H1 (cell line): ENCODE results near the gene EEF1AKMT2. TPM values are rescaled to one million over a fixed set of nuclear protein-coding genes. Genes with fewer than 3 reads are reported as not detected.

ENCODE experiments used
- CTCF ChIA-PET: fragments of 300-600 bp; sonication (Branson Sonifier 250); formaldehyde crosslinking; loops from one replicate; lab custom pipeline; 2021; ENCODE audit not compliant: partially characterized antibody; lab: Charles Lee
- POLR2A ChIA-PET: fragments of 300-600 bp; sonication (Branson Sonifier 250); formaldehyde crosslinking; loops from one replicate; lab custom pipeline; 2021; ENCODE audit warnings: inconsistent platforms; ENCODE audit not compliant: partially characterized antibody; lab: Charles Lee
- DNase-seq, 2 experiments: peaks; one replicate each; pipeline versions ENCODE4 v3.0.0 to v3.0.0-alpha.2; 2010 to 2022; ENCODE audit warnings: low spot score in 2 of 2, low read depth in 1 of 2, mixed read lengths in 1 of 2
- FAIRE-seq: peaks from 2 replicates; lab custom pipeline; 2011; peaks lifted over from hg19 to GRCh38; lab: Jason Lieb, UNC
- H2AFZ ChIP-seq: 2 replicates; pipeline ENCODE4 v1.8.1; 2012; ENCODE audit warnings: low read length, inconsistent platforms
- H2AK5ac ChIP-seq: 2 replicates; pipeline ENCODE4 v1.6.1; 2013; ENCODE audit warnings: low read depth, low read length
- H2BK120ac ChIP-seq: replicated peaks from 2 replicates; pipeline ENCODE3; 2013; ENCODE audit warnings: low read depth, low read length, inconsistent platforms
- H2BK12ac ChIP-seq: 2 replicates; pipeline ENCODE4 v1.6.1; 2013; ENCODE audit warnings: low read depth, low read length
- H2BK15ac ChIP-seq: 2 replicates; pipeline ENCODE4 v1.6.1; 2013; ENCODE audit warnings: low read length
- H2BK20ac ChIP-seq: 2 replicates; pipeline ENCODE4 v1.6.1; 2013; ENCODE audit warnings: low read length
- H2BK5ac ChIP-seq: 2 replicates; pipeline ENCODE4 v1.6.1; 2013; ENCODE audit warnings: low read depth, low read length
- H3K14ac ChIP-seq: 2 replicates; pipeline ENCODE4 v1.6.1; 2013; ENCODE audit warnings: inconsistent platforms; ENCODE audit not compliant: insufficient read length
- H3K18ac ChIP-seq: 2 replicates; pipeline ENCODE4 v1.6.1; 2013; ENCODE audit warnings: low read length; ENCODE audit errors: extremely low read depth
- H3K23ac ChIP-seq: 2 replicates; pipeline ENCODE4 v1.6.1; 2013; ENCODE audit warnings: inconsistent platforms; ENCODE audit not compliant: insufficient read length
- H3K23me2 ChIP-seq: 2 replicates; pipeline ENCODE4 v1.6.1; 2013; ENCODE audit warnings: low read depth, low read length
- H3K27ac ChIP-seq: 2 replicates; pipeline ENCODE4 v1.6.1; 2011; ENCODE audit warnings: low read depth, low read length, inconsistent platforms
- H3K27me3 ChIP-seq, 4 experiments: replicated peaks in 1 of 4; 1 replicate in 1 of 4; 2 replicates in 3 of 4; pipeline versions ENCODE4 v1.6.1 to v1.8.1; 2011 to 2013; ENCODE audit warnings: low read length in 3 of 4, mild to moderate bottlenecking in 3 of 4, inconsistent platforms in 2 of 4, mixed read lengths in 2 of 4, moderate library complexity in 1 of 4; ENCODE audit not compliant: control insufficient read depth in 3 of 4, insufficient read depth in 3 of 4; ENCODE audit errors: extremely low read depth in 1 of 4
- H3K36me3 ChIP-seq, 4 experiments: 2 replicates each; pipeline versions ENCODE4 v1.6.1 to v1.8.1; 2011 to 2013; ENCODE audit warnings: mild to moderate bottlenecking in 4 of 4, low read length in 3 of 4, moderate library complexity in 2 of 4, control low read depth in 1 of 4, inconsistent platforms in 1 of 4; ENCODE audit not compliant: insufficient read depth in 4 of 4, control insufficient read depth in 2 of 4
- H3K4ac ChIP-seq: replicated peaks from 2 replicates; pipeline ENCODE3; 2013; ENCODE audit warnings: low read length, low read depth, mixed read lengths, inconsistent platforms; ENCODE audit not compliant: insufficient read length
- H3K4me1 ChIP-seq, 4 experiments: replicated peaks in 1 of 4; 1 replicate in 1 of 4; 2 replicates in 3 of 4; pipeline versions ENCODE4 v1.6.1 to v1.8.1; 2011 to 2013; ENCODE audit warnings: low read length in 3 of 4, inconsistent platforms in 2 of 4, mixed read lengths in 1 of 4; ENCODE audit not compliant: insufficient read depth in 4 of 4, control insufficient read depth in 3 of 4
- H3K4me2 ChIP-seq, 2 experiments: 2 replicates each; pipeline versions ENCODE4 v1.6.1 to v1.8.1; 2011 to 2013; ENCODE audit warnings: low read depth in 2 of 2, low read length in 2 of 2, control low read depth in 1 of 2, inconsistent platforms in 1 of 2, mild to moderate bottlenecking in 1 of 2; ENCODE audit not compliant: insufficient read depth in 1 of 2
- H3K4me3 ChIP-seq, 4 experiments: fragments of 200-600, 300-600 bp in 1 of 4; sonication (generic), shearing (Covaris generic), sonication (Bioruptor Twin) in 1 of 4; 2 replicates each; pipeline versions ENCODE4 v1.5.1 to v1.8.1; 2011 to 2016; ENCODE audit warnings: low read length in 4 of 4, low read depth in 3 of 4, control low read depth in 2 of 4, inconsistent platforms in 2 of 4, mild to moderate bottlenecking in 2 of 4, mixed read lengths in 1 of 4, moderate library complexity in 1 of 4; ENCODE audit not compliant: insufficient read depth in 2 of 4; ENCODE audit errors: extremely low read depth in 1 of 4
- H3K56ac ChIP-seq: replicated peaks from 2 replicates; pipeline ENCODE3; 2013; ENCODE audit warnings: low read depth, mild to moderate bottlenecking, mixed read lengths, low read length, inconsistent platforms; ENCODE audit not compliant: insufficient read length
- H3K79me1 ChIP-seq: 2 replicates; pipeline ENCODE4 v1.6.1; 2013; ENCODE audit warnings: low read depth, low read length, control low read depth
- H3K79me2 ChIP-seq, 2 experiments: 2 replicates each; pipeline versions ENCODE4 v1.6.1 to v1.8.1; 2012 to 2013; ENCODE audit warnings: low read length in 2 of 2, mild to moderate bottlenecking in 2 of 2, inconsistent platforms in 1 of 2; ENCODE audit not compliant: insufficient read depth in 2 of 2, control insufficient read depth in 1 of 2
- H3K9ac ChIP-seq, 4 experiments: replicated peaks in 1 of 4; 1 replicate in 1 of 4; 2 replicates in 3 of 4; pipeline versions ENCODE4 v1.6.1 to v1.8.1; 2011 to 2013; ENCODE audit warnings: low read depth in 3 of 4, low read length in 3 of 4, control low read depth in 2 of 4, mild to moderate bottlenecking in 2 of 4, moderate library complexity in 2 of 4, inconsistent platforms in 1 of 4; ENCODE audit errors: extremely low read depth in 1 of 4
- H3K9me3 ChIP-seq, 2 experiments: 2 replicates each; pipeline versions ENCODE4 v1.6.1 to v1.8.1; 2012 to 2013; ENCODE audit warnings: mild to moderate bottlenecking in 2 of 2, moderate library complexity in 2 of 2, control low read depth in 1 of 2, inconsistent platforms in 1 of 2, low read depth in 1 of 2, low read length in 1 of 2, mixed read lengths in 1 of 2; ENCODE audit not compliant: insufficient read depth in 2 of 2
- H4K20me1 ChIP-seq, 2 experiments: replicated peaks in 1 of 2; 2 replicates each; pipeline versions ENCODE3 to v1.8.1; 2011 to 2013; ENCODE audit warnings: inconsistent platforms in 2 of 2, low read length in 2 of 2, mild to moderate bottlenecking in 1 of 2; ENCODE audit not compliant: insufficient read depth in 2 of 2, control insufficient read depth in 1 of 2
- H4K5ac ChIP-seq: 2 replicates; pipeline ENCODE4 v1.6.1; 2013; ENCODE audit warnings: low read length, low read depth, mixed read lengths, inconsistent platforms; ENCODE audit not compliant: insufficient read length
- H4K8ac ChIP-seq: 2 replicates; pipeline ENCODE4 v1.8.0; 2013; ENCODE audit warnings: mild to moderate bottlenecking, moderate library complexity, low read length, inconsistent platforms; ENCODE audit not compliant: insufficient read depth; ENCODE audit errors: extremely low read depth
- H4K91ac ChIP-seq: replicated peaks from 2 replicates; pipeline ENCODE3; 2013; ENCODE audit warnings: low read length, mixed read lengths, inconsistent platforms; ENCODE audit not compliant: insufficient read length
- ATF2 ChIP-seq: IDR thresholded peaks from 2 replicates; pipeline ENCODE4 v1.6.1; 2012; ENCODE audit warnings: low read length, inconsistent platforms
- EGR1 ChIP-seq: IDR thresholded peaks from 2 replicates; pipeline ENCODE4 v1.6.1; 2011; ENCODE audit warnings: low read depth, low read length, borderline replicate concordance
- PHF8 ChIP-seq: fragments of 200-600 bp; sonication (generic); conservative IDR thresholded peaks from 2 replicates; pipeline ENCODE4 v1.7.1; 2012; ENCODE audit warnings: low read depth, mild to moderate bottlenecking, inconsistent platforms, low read length, moderate library complexity
- POLR2A ChIP-seq, 2 experiments: IDR thresholded peaks; 1 replicate in 1 of 2; 2 replicates in 1 of 2; pipeline ENCODE4 v1.6.1; 2011; ENCODE audit warnings: low read depth in 2 of 2, low read length in 2 of 2, mild to moderate bottlenecking in 2 of 2; ENCODE audit errors: control extremely low read depth in 1 of 2
- RAD21 ChIP-seq, 2 experiments: IDR thresholded peaks in 1 of 2; conservative IDR thresholded peaks in 1 of 2; 2 replicates each; pipeline ENCODE4 v1.6.1; 2011; ENCODE audit warnings: low read depth in 2 of 2, low read length in 2 of 2, improper control_type of control experiment in 1 of 2, inconsistent platforms in 1 of 2, mild to moderate bottlenecking in 1 of 2, moderate library complexity in 1 of 2
- SAP30 ChIP-seq: fragments of 300-600 bp; sonication (generic); IDR thresholded peaks from 2 replicates; pipeline ENCODE4 v1.7.1; 2012; ENCODE audit warnings: low read length, moderate library complexity, mild to moderate bottlenecking, inconsistent platforms; ENCODE audit not compliant: insufficient read depth, insufficient replicate concordance
- TAF1 ChIP-seq: IDR thresholded peaks from 2 replicates; pipeline ENCODE4 v1.6.1; 2011; ENCODE audit warnings: mild to moderate bottlenecking, low read depth, low read length
- YY1 ChIP-seq: IDR thresholded peaks from 2 replicates; pipeline ENCODE4 v1.6.1; 2011; ENCODE audit warnings: low read depth, mild to moderate bottlenecking, low read length
- WGBS, 2 experiments: shearing (Covaris generic) in 1 of 2; methylation state at CpG; one replicate each; pipeline versions ENCODE4 v1.1.6 to v1.1.7; 2013 to 2015; ENCODE audit warnings: low lambda C conversion rate in 2 of 2, mixed read lengths in 2 of 2, inconsistent platforms in 1 of 2, low coverage in 1 of 2, missing lambda C conversion rate in 1 of 2; ENCODE audit not compliant: insufficient replicate concordance in 2 of 2, insufficient coverage in 1 of 2, insufficient read length in 1 of 2; ENCODE audit errors: extremely low coverage in 1 of 2, missing lambda C conversion rate in 1 of 2; 5-methylcytosine and 5-hydroxymethylcytosine counted together
- polyA plus RNA-seq, 7 experiments: library from polyadenylated mRNA; depleted of rRNA in 3 of 7; stranded (reverse) in 5 of 7; unstranded in 2 of 7; fragments of >200 nt in 5 of 7; fragments of 200-250 nt in 2 of 7; gene quantifications; 1 replicate in 5 of 7; 2 replicates in 1 of 7; 4 replicates in 1 of 7; pipeline versions ENCODE4 v1.2.1 to v1.2.3, GENCODE V29; 2011 to 2013; ENCODE audit warnings: missing spikeins in 2 of 7, mixed read lengths in 2 of 7
- total RNA-seq: library from RNA; stranded (reverse); fragmentation: NEBNext Ultra II Directional; extraction: Animal tissue kit (Norgen Biotek cat#: 25700); gene quantifications from 2 replicates; pipeline ENCODE4 v1.2.1, GENCODE V29; 2021
- TF ChIP-seq, protein P1 (sequence below): IDR thresholded peaks from 2 replicates; pipeline ENCODE4 v1.6.1; 2012; ENCODE audit warnings: inconsistent platforms

EEF1AKMT2 gene
- total and polyA plus RNA-seq, 2 of the 8 experiments (the other 6 are each of a cell fraction or from before 2014, with no cell fraction given): 9.8 to 26.8 TPM

GRCh38 chr10:124741281-124741921, 50.3 kb downstream of the EEF1AKMT2 start:
- Histone ChIP-seq H3K79me2 (peaks cover 0 to 9% of the 10 kb centered on the region in 2 experiments; a peak in 2 of 4 replicates), H4K8ac (no peak overlapping the region), H3K4me1 (peaks cover 29 to 45% (median 32%) of the 10 kb centered on the region in 4 experiments), H3K9ac (no peak overlapping the region), H3K4me2 (no peak overlapping the region; a peak in 1 of 4 replicates), H3K27ac (no peak overlapping the region), H2AK5ac (no peak overlapping the region), H3K56ac (no peak overlapping the region), H3K4me3 (peak overlapping the region in 1 of 4 experiments; percentile 35; a peak in 1 of 8 replicates), H4K5ac (no peak overlapping the region), H4K20me1 (peaks cover 10 to 21% of the 10 kb centered on the region in 2 experiments), H3K36me3 (no peaks in the 10 kb centered on the region), H2BK12ac (no peak overlapping the region), H4K91ac (no peak overlapping the region), H3K14ac (no peak overlapping the region), H2BK5ac (no peak overlapping the region), H3K79me1 (peaks cover 13% of the 10 kb centered on the region), H3K23ac (no peak overlapping the region), H2BK15ac (no peak overlapping the region), H3K23me2 (peaks cover 14% of the 10 kb centered on the region), H2BK120ac (no peak overlapping the region), H3K18ac (no peak overlapping the region), H3K27me3 (peaks cover 1 to 21% (median 14%) of the 10 kb centered on the region in 4 experiments; a peak in 6 of 7 replicates), H3K9me3 (no peaks in the 10 kb centered on the region), H3K4ac (no peak overlapping the region), H2BK20ac (no peak overlapping the region), H2AFZ (no peak overlapping the region)
- POLR2A ChIA-PET: interaction anchor here (0.8 to 2.8 kb wide), 6 partner anchors 15 to 120 kb away, joined by 3 to 11 read pairs (median 4); partner anchors contain the start of gene EEF1AKMT2
- FAIRE-seq (no peak), DNase-seq (peak in 1 of 2 experiments; percentile 90)
- 32% methylated on average over 13 of the region's 13 CpGs; no CpG with 5 or more reads in 1 of the 2 experiments for WGBS, 2 experiments
- CTCF ChIA-PET: interaction anchor here (0.7 to 5.3 kb wide), 59 partner anchors 11 to 354 kb away, joined by 3 to 86 read pairs (median 5); no protein-coding TSS in a partner anchor
- no peak for TF ChIP-seq POLR2A (IDR thresholded peaks at IDR 0.05; ENCODE audit: control extremely low read depth in 1 of 2, low read depth in 2 of 2, low read length in 2 of 2)
- TF ChIP-seq ATF2: no peak
- no peak for TF ChIP-seq EGR1
- TF ChIP-seq, protein P1, sequence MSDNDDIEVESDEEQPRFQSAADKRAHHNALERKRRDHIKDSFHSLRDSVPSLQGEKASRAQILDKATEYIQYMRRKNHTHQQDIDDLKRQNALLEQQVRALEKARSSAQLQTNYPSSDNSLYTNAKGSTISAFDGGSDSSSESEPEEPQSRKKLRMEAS: peak; percentile 36; the same call in 1 of the 2 replicates
- TF ChIP-seq RAD21 (IDR thresholded peaks at IDR 0.05 in 1 of 2, conservative IDR thresholded peaks at IDR 0.05 in 1 of 2; ENCODE audit: low read depth in 2 of 2, low read length in 2 of 2): peak; percentile 72 to 79
- no peak for TF ChIP-seq TAF1
- TF ChIP-seq SAP30: no peak
- TF ChIP-seq PHF8: no peak
- no peak for TF ChIP-seq YY1
